Prostate gland (tissue), 2 donors: Measurements from ENCODE around the gene TOX3.

Experiments used
- POLR2A ChIP-seq: fragments of 450-650 bp; IDR thresholded peaks from one replicate; pipeline ENCODE4 v1.6.1; 2016; ENCODE audit warnings: antibody characterized with exemption, mild to moderate bottlenecking
- TF ChIP-seq, protein P1 (sequence below), 4 experiments: fragments of 200-600 bp in 2 of 4; fragments of 450-650 bp in 2 of 4; sonication (generic) in 2 of 4; IDR thresholded peaks; 1 replicate in 3 of 4; 2 replicates in 1 of 4; pipeline ENCODE4 v1.5.1; 2016 to 2019; ENCODE audit warnings: antibody characterized with exemption in 4 of 4, mild to moderate bottlenecking in 2 of 4, moderate library complexity in 2 of 4

DNA sequence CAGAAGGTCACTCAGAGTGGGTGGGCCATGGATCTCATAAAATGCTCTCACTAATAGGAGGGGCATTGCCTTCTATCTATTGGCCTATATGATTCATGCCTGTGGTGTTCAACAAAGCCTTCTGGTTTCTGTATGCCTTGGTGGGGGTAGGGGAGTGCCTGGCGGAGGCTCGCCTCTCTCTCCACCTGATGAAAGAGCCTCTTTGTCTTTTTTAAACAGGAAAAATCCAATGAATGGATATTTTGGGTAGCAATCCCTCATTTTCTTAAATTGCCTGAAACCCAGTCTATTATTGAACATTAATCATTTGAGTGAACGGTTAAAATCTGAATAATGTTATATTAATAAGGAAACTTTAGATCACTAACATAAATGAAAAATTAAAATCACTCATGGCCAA is 90.6 kb downstream of the TOX3 start:
- no peak for TF ChIP-seq POLR2A
- TF ChIP-seq, protein P1, sequence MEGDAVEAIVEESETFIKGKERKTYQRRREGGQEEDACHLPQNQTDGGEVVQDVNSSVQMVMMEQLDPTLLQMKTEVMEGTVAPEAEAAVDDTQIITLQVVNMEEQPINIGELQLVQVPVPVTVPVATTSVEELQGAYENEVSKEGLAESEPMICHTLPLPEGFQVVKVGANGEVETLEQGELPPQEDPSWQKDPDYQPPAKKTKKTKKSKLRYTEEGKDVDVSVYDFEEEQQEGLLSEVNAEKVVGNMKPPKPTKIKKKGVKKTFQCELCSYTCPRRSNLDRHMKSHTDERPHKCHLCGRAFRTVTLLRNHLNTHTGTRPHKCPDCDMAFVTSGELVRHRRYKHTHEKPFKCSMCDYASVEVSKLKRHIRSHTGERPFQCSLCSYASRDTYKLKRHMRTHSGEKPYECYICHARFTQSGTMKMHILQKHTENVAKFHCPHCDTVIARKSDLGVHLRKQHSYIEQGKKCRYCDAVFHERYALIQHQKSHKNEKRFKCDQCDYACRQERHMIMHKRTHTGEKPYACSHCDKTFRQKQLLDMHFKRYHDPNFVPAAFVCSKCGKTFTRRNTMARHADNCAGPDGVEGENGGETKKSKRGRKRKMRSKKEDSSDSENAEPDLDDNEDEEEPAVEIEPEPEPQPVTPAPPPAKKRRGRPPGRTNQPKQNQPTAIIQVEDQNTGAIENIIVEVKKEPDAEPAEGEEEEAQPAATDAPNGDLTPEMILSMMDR (IDR thresholded peaks at IDR 0.05) = no peak
